NCI-H1092 treated with DMSO at 0.1 percent for 48 hours (cell line): ENCODE data around the gene MDFIC.

ENCODE experiments used
- DNase-seq: peaks from one replicate; lab custom pipeline; 2025; lab: John Stamatoyannopoulos, UW

The MDFIC gene

GRCh38 chr7:114953724-114954123 is 31.8 kb downstream of the MDFIC start:
- DNase-seq: no peak

GRCh38 chr7:114956702-114957101 is 34.8 kb downstream of the MDFIC start:
- DNase-seq: no peak

- DNase-seq: no peak
Observed at GRCh38 chr7:114957444-114957843, 35.5 kb downstream of the MDFIC start.

GRCh38 chr7:114959931-114960330 is 38.0 kb downstream of the MDFIC start:
- no peak for DNase-seq

GRCh38 chr7:114962441-114962840 is 40.5 kb downstream of the MDFIC start:
- no peak for DNase-seq

- DNase-seq: no peak
Observed at GRCh38 chr7:114966156-114966555, 44.3 kb downstream of the MDFIC start.

- no peak for DNase-seq
Observed at GRCh38 chr7:114969096-114969495, 47.2 kb downstream of the MDFIC start.

GRCh38 chr7:114970308-114970707 is 48.4 kb downstream of the MDFIC start:
- no peak for DNase-seq

GRCh38 chr7:114970732-114971131 is 48.8 kb downstream of the MDFIC start:
- DNase-seq: no peak

- no peak for DNase-seq
Observed at GRCh38 chr7:114972567-114972966, 50.7 kb downstream of the MDFIC start.

- no peak for DNase-seq
Observed at GRCh38 chr7:114973147-114973546, 51.3 kb downstream of the MDFIC start.

GRCh38 chr7:114975401-114975800 is 53.5 kb downstream of the MDFIC start:
- no peak for DNase-seq

GRCh38 chr7:114976666-114977065 is 54.8 kb downstream of the MDFIC start:
- DNase-seq: no peak

GRCh38 chr7:114977277-114977676 is 55.4 kb downstream of the MDFIC start:
- DNase-seq: no peak

- DNase-seq: no peak
Observed at GRCh38 chr7:114979388-114979787, 57.5 kb downstream of the MDFIC start.

- no peak for DNase-seq
Observed at GRCh38 chr7:114979803-114980507, 58.1 kb downstream of the MDFIC start.

- DNase-seq: no peak
Observed at GRCh38 chr7:114981323-114981722, 59.4 kb downstream of the MDFIC start.

GRCh38 chr7:114985116-114985715 is 63.3 kb downstream of the MDFIC start:
- no peak for DNase-seq

GRCh38 chr7:114986190-114987180 is 64.6 kb downstream of the MDFIC start:
- no peak for DNase-seq

- DNase-seq: no peak
Observed at GRCh38 chr7:114988026-114988425, 66.1 kb downstream of the MDFIC start.

GRCh38 chr7:114988755-114989375 is 67.0 kb downstream of the MDFIC start:
- no peak for DNase-seq

- DNase-seq: no peak
Observed at GRCh38 chr7:114989531-114989930, 67.6 kb downstream of the MDFIC start.
